Fibroblast of pulmonary artery (primary cell): ENCODE measurements around the gene AADACL4.

Experiments
- DNase-seq: peaks from one replicate; pipeline ENCODE4 v3.0.0-alpha.2; 2010; ENCODE audit warnings: low read depth
- H3K4me3 ChIP-seq: replicated peaks from 2 replicates; pipeline ENCODE4 v1.5.1; 2011; ENCODE audit warnings: low read depth, mild to moderate bottlenecking, control low read depth, low read length, moderate library complexity
- CTCF ChIP-seq: IDR thresholded peaks from 2 replicates; pipeline ENCODE4 v1.5.1; 2011; ENCODE audit warnings: mild to moderate bottlenecking, control low read depth, low read length, inconsistent platforms; ENCODE audit errors: missing control alignments

The AADACL4 gene

GRCh38 chr1:12643785-12644184 is at the start of gene AADACL4:
TSS of gene AADACL4 (plus strand) at chr1:12644085. CDS start at chr1:12644547, 462 bp downstream.
- no peak for DNase-seq
- H3K4me3 ChIP-seq, result no peak within 1 kb of the TSS
- TF ChIP-seq CTCF, result no peak

DNA sequence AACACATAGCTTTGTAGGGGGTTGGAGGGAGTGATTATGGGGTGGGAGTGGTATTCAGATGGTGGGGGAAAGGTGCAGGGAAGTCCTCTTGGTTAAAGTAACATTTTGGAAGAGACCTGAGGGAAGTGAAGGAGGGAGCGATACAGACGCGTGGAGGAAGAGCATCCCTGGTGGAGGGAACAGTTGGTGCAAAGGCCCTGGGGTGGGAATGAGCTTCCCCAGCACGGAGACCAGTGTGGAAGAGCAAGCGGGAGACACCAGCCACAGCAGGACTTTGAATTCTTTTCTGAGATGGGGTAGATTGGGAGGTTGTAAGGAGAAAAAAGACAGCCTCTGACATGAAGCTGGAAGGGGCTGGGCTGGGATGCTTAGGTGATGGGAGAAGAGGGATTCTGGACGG is 49.4 kb upstream of the AADACL4 start:
- no peak for TF ChIP-seq CTCF
- no peak overlapping the region for H3K4me3 ChIP-seq
- DNase-seq, result no peak

- peak; percentile 69 for DNase-seq
- TF ChIP-seq CTCF, result no peak
- peak overlapping the region; percentile 42 for H3K4me3 ChIP-seq
Measured at GRCh38 chr1:12594966-12595756, 48.7 kb upstream of the AADACL4 start.

- no peak for TF ChIP-seq CTCF
- peak overlapping the region; percentile 42 for H3K4me3 ChIP-seq
Measured at GRCh38 chr1:12595757-12596006, 48.2 kb upstream of the AADACL4 start.

DNA sequence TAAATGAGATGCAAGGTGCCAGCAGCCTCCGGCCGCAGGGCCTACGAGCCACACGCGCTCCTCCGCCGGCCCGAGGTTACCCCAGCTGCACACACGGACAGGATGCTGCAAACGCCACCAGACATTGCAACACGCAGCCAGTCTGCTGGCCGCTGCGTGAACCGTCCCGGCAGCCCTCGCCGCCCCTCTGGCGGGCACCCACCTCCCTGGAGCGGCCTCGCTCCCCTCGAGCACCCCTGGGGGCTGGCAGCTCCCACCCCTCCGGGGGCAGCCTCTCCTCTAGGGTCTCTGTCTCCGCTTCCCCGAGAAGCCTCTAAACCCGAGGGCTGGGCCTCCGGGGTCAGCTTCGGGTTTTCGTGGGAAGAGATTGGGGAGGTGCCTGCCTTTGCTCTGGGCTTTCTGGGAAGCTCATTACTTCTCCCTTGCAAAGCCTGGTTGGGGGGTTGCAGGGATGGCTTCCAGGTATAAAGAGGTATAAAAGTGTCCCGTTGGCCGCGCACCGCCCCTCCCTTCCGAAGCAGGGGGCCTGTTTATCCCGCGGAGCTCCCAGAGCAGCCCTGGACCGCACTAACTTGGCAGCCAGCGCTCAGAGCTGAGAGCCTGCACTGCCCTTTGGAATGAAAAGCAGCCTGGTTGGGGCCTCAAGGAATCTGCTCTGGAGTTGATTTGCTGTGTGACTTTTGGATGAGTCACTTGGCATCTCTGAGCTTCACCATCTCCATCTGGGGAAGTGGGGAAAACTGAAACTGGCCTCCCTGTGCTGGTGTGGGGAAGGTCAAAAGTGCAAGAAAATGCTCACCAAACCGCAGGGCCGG is 47.7 kb upstream of the AADACL4 start:
- peak; percentile 97 for DNase-seq
- TF ChIP-seq CTCF, result no peak
- peak overlapping the region; percentile 42 for H3K4me3 ChIP-seq

More at GRCh38 chr1:12595757-12596006, 48.2 kb upstream of the AADACL4 start:
- no peak for DNase-seq

DNA sequence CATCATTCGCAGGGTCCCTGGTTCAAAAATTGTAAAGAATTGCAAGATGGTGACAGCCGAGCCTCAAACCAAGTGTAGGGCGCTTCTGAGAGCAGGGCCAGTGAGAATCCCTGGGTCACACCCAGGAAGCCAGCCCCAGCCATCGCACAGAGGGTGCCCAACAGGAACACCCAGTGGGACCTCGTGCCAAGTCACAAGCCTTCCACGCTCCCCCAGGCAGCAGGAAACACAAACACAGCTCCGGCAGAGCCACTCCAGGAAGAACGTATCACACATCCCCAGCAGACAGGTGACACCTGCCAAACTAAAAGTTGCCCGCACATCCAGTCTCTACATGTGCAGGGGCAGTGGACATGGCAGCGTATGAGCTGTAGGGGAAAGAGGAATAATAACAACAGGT is 46.1 kb upstream of the AADACL4 start:
- H3K4me3 ChIP-seq, result no peak overlapping the region
- no peak for DNase-seq
- TF ChIP-seq CTCF, result no peak
